Stomach smooth muscle (tissue), 2 donors: ENCODE measurements around the gene SYTL4.

ENCODE experiments used
- H3K27ac ChIP-seq: one replicate; pipeline ENCODE4 v1.7.0; 2013; ENCODE audit warnings: mild to moderate bottlenecking, low read length, inconsistent platforms
- H3K27me3 ChIP-seq, 2 donors: one replicate each; pipeline ENCODE4 v1.7.0; 2013; ENCODE audit warnings: low read length in 2 of 2; ENCODE audit not compliant: insufficient read depth in 2 of 2, control insufficient read depth in 1 of 2
- H3K36me3 ChIP-seq, 2 donors: one replicate each; pipeline ENCODE4 v1.7.0; 2013; ENCODE audit warnings: low read length in 2 of 2; ENCODE audit not compliant: control insufficient read depth in 2 of 2, insufficient read depth in 2 of 2
- H3K4me1 ChIP-seq: one replicate; pipeline ENCODE4 v1.7.0; 2013; ENCODE audit warnings: low read length; ENCODE audit not compliant: control insufficient read depth, insufficient read depth
- H3K4me3 ChIP-seq, 2 donors: one replicate each; pipeline ENCODE4 v1.7.0; 2013; ENCODE audit warnings: low read length in 2 of 2
- H3K9ac ChIP-seq, 2 donors: one replicate each; pipeline ENCODE4 v1.7.0; 2013; ENCODE audit warnings: low read length in 2 of 2, mild to moderate bottlenecking in 1 of 2
- H3K9me3 ChIP-seq, 2 donors: one replicate each; pipeline ENCODE4 v1.7.0; 2013; ENCODE audit warnings: low read length in 2 of 2; ENCODE audit not compliant: control insufficient read depth in 2 of 2
- donor health status: healthy.
- donor health status: Pancreatic carcinoma.

The SYTL4 gene

DNA sequence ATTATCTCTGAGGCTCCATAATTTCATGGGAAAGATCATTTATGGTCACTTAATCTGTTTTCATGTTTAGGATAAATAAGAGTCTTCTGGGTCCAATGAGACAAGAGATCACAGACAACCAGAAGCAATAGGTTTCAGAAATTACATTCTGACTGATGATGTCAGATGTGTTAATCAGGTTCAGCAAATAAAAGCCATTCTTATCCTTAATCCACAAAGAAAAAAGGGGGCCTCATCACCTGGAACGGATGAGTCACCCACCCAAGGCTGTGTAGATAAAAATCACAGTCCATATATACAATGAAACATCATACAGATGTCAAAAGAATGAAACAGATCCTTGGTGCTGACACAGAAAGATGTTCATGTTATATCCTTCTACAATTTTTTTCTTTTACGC lies 36.6 kb downstream of the SYTL4 start:
- Histone ChIP-seq H3K4me3 (no peak overlapping the region), H3K9me3 (no peaks in the 10 kb centered on the region), H3K9ac (no peak overlapping the region), H3K4me1 (no peaks in the 10 kb centered on the region), H3K36me3 (no peaks in the 10 kb centered on the region), H3K27me3 (no peaks in the 10 kb centered on the region), H3K27ac (no peak overlapping the region)

DNA sequence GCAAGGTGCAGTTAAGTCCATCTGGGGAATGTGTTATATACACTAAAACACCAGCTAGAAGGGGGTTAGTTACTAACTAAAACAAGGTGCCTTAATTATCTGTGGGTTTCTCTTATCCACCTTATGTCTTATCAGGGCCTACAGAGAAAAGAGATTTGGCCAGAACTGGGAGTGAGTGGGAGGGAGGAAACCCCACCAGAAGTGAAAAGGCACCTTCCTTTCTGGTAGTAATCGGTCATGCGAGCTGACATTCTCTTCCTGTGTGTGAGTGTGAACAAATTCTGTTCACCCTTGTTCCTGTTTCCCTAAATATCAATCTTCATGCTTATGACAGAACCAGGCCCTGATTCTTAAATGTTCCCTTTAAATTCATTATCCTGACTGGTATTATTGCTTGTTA lies 44.4 kb downstream of the SYTL4 start:
- H3K36me3 ChIP-seq = peaks cover 0 to 4% of the 10 kb centered on the region in 2 donors
- no peaks in the 10 kb centered on the region for H3K9me3 ChIP-seq
- H3K4me1 ChIP-seq = peaks cover 2% of the 10 kb centered on the region
- no peak overlapping the region for H3K4me3 ChIP-seq
- H3K27ac ChIP-seq = no peak overlapping the region
- H3K27me3 ChIP-seq = peaks cover 0 to 10% of the 10 kb centered on the region in 2 donors
- H3K9ac ChIP-seq = no peak overlapping the region

DNA sequence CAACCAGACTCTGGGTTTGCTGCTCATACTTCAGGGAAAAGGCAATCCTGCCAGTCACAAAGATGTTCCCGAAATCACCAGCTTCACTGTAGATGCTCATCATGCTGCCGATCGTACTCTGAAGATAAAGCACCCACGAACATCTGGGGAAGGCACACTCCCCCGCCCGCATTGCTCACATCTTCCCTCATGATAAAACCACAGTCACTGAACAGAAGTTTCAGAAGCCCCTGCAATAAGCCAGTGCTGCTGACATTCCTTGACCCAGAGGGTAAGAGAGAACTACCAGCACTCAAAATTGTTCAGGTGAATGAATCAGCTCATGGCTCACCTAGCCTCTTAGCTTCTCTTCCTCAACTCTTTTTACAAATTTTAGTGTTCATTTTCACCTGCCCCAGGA lies 44.8 kb downstream of the SYTL4 start:
- H3K4me3 ChIP-seq = no peak overlapping the region
- H3K4me1 ChIP-seq = peaks cover 2% of the 10 kb centered on the region
- no peak overlapping the region for H3K27ac ChIP-seq
- H3K27me3 ChIP-seq = peaks cover 0 to 10% of the 10 kb centered on the region in 2 donors
- H3K9me3 ChIP-seq = no peaks in the 10 kb centered on the region
- peaks cover 0 to 4% of the 10 kb centered on the region in 2 donors for H3K36me3 ChIP-seq
- no peak overlapping the region for H3K9ac ChIP-seq

DNA sequence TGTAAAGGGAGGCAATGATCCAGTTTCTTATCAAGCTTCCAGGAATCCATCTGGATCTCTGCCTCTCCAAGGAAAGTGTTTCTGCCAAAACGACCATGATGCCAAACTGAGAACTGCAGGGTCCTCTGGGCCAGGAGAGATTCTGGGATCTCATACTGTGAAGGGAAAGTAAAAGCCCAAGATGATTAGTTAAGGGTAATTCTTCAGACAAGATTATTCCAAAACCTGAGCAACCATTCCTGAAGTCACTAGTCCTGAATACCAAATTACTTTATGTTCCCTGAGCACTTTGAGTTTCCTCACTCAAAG lies 46.0 kb downstream of the SYTL4 start:
- no peak overlapping the region for H3K9ac ChIP-seq
- H3K27ac ChIP-seq = no peak overlapping the region
- peaks cover 0 to 4% of the 10 kb centered on the region in 2 donors for H3K36me3 ChIP-seq
- H3K4me3 ChIP-seq = no peak overlapping the region
- peaks cover 4% of the 10 kb centered on the region for H3K4me1 ChIP-seq
- peaks cover 0 to 10% of the 10 kb centered on the region in 2 donors for H3K27me3 ChIP-seq
- no peaks in the 10 kb centered on the region for H3K9me3 ChIP-seq

DNA sequence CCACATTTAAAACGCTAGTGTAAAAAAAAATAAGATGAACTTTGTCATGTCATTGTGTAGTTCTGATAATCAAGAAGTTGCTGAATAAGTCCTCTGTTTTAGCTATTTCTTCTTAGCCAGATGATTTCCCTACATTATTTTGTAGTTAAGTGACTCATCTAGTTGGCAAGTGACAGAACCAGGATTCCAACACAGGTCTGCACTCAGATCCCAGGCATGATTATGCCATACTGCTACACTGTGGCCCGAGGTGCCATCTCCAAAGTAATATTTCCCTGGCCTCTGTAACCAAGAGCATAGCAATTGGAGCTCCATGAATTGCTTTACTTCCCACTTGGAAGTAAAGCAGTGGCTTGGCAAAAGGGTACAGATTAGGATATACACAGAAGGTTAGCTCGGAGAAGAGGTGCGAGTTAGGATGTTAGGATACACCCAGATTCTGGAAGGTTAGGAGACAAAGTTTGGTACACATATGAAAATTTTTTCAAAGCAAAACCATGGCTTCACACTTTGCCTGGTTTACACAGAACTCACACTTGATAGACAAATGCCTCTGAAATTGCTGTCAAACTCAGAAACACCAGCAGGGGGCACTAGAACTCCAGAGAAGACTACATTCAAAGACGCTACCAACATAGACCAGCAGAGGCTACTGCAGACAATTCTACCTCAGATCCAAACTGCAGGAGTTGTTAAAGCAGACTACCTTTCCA lies 46.5 kb downstream of the SYTL4 start:
- no peak overlapping the region for H3K9ac ChIP-seq
- no peaks in the 10 kb centered on the region for H3K9me3 ChIP-seq
- peaks cover 0 to 4% of the 10 kb centered on the region in 2 donors for H3K36me3 ChIP-seq
- H3K27ac ChIP-seq = no peak overlapping the region
- peaks cover 0 to 10% of the 10 kb centered on the region in 2 donors for H3K27me3 ChIP-seq
- H3K4me3 ChIP-seq = no peak overlapping the region
- peaks cover 5% of the 10 kb centered on the region for H3K4me1 ChIP-seq

DNA sequence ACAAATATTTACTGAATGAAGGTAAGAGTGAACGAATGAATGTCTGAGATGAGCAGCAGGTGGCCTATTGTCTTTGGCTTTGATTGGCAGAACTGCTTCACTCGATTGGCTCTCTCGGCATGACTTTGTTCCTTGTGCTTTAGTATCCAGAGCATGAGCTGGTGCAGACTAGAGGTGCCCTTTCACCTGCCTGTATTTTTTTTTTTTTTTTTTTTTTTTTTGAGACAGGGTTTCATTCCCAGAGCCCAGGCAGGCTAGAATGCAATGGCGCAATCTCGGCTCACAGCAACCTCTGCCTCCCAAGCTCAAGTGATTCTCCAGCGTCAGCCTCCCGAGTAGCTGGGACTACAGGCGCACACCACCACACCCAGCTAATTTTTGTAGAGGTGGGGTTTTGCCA lies 49.0 kb downstream of the SYTL4 start:
- Histone ChIP-seq H3K9me3 (no peaks in the 10 kb centered on the region), H3K27me3 (peaks cover 0 to 16% of the 10 kb centered on the region in 2 donors), H3K9ac (no peak overlapping the region), H3K27ac (no peak overlapping the region), H3K4me3 (no peak overlapping the region), H3K4me1 (peaks cover 7% of the 10 kb centered on the region), H3K36me3 (peaks cover 0 to 4% of the 10 kb centered on the region in 2 donors)

DNA sequence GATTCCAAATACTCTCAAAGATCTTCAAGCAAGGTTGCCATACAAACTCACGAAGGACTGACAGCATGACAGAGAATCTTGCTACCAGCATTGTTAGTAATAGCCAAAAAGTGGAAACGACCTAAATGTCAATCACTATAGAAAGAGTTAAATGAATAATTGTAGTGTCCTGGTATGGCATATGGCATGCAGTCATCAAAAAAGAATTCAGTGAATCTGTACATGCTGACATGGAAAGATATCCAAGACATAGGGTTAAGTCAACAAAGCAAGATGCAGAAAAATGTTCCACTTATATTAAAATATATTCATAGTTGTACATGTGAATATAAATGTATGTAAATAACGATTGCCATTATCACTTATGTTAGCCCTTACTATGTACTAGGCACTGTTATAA lies 50.3 kb downstream of the SYTL4 start:
- no peak overlapping the region for H3K4me3 ChIP-seq
- peaks cover 0 to 16% of the 10 kb centered on the region in 2 donors for H3K27me3 ChIP-seq
- H3K9ac ChIP-seq = no peak overlapping the region
- no peaks in the 10 kb centered on the region for H3K9me3 ChIP-seq
- H3K27ac ChIP-seq = no peak overlapping the region
- H3K4me1 ChIP-seq = peaks cover 9% of the 10 kb centered on the region
- peaks cover 0 to 4% of the 10 kb centered on the region in 2 donors for H3K36me3 ChIP-seq

DNA sequence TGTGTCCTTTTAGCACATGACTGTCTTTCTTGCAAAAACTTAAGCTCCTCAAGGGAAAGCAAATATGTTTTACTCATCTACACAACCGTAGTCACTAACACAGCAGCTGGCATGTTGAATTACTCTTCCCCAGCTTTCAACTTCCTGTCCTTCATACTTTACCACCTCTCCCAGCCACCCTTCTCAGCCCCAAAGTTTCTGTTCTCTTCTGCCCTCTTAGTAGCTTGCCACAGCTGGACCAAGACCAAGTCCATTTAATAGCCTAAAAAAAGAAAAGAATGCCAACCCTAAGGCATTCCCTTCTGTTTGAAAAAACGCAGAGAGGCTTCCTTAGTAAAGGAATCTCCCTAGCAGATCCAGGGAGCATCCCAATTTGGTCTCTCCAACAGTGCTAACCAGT lies 51.2 kb downstream of the SYTL4 start:
- H3K27ac ChIP-seq = no peak overlapping the region
- H3K9ac ChIP-seq = no peak overlapping the region
- H3K4me1 ChIP-seq = peaks cover 7% of the 10 kb centered on the region
- no peaks in the 10 kb centered on the region for H3K36me3 ChIP-seq
- H3K27me3 ChIP-seq = peaks cover 0 to 15% of the 10 kb centered on the region in 2 donors
- H3K4me3 ChIP-seq = no peak overlapping the region
- no peaks in the 10 kb centered on the region for H3K9me3 ChIP-seq

DNA sequence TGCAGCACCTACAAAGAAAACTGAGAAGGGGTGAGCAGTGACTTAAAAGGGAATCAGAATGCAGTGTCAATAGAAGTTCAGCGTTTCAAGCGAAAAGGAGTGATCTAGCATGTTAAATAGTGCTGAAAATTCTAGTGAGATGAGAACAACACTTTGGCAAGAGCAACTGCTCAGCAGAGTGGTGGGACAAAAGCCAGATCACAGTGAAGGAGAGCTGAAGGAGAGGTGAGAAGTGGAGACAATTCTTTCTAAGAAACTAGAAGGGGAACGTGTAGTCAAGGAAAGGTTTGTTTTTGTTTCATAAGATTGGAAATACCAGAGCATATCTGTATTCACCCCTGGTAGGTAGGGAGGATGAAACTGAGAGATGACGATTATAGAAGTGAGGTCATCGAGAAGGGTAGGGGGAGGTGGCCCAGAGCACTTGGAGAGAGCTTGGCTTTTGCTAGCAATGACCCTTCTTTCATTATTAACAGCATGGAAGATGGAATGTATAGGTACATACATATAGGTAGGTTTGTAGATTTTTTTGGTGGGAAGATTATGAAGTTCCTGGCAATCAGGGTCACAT lies 54.2 kb downstream of the SYTL4 start:
- no peak overlapping the region for H3K27ac ChIP-seq
- no peaks in the 10 kb centered on the region for H3K9me3 ChIP-seq
- no peak overlapping the region for H3K9ac ChIP-seq
- peaks cover 0 to 13% of the 10 kb centered on the region in 2 donors for H3K27me3 ChIP-seq
- peaks cover 7% of the 10 kb centered on the region for H3K4me1 ChIP-seq
- H3K36me3 ChIP-seq = no peaks in the 10 kb centered on the region
- no peak overlapping the region for H3K4me3 ChIP-seq

DNA sequence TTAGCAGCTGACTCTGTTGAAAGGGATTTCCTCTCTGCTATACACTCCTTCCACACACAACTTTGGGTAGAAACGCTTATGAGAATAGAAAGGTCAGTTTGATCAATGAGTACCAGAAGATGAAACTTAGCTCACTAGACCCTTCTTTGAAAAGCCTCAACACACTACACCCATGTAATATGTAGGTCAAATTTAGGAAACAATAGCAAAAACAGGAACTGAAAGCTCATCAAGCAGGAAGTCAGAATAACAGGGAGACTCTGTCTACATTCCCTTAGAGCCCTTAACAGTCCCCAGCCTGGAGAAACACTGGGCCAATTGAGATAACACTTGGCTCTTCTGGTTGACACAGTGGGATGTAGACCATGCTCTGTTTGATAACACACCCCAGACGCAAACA lies 57.2 kb downstream of the SYTL4 start:
- Histone ChIP-seq H3K4me3 (no peak overlapping the region), H3K27me3 (peaks cover 0 to 23% of the 10 kb centered on the region in 2 donors)

DNA sequence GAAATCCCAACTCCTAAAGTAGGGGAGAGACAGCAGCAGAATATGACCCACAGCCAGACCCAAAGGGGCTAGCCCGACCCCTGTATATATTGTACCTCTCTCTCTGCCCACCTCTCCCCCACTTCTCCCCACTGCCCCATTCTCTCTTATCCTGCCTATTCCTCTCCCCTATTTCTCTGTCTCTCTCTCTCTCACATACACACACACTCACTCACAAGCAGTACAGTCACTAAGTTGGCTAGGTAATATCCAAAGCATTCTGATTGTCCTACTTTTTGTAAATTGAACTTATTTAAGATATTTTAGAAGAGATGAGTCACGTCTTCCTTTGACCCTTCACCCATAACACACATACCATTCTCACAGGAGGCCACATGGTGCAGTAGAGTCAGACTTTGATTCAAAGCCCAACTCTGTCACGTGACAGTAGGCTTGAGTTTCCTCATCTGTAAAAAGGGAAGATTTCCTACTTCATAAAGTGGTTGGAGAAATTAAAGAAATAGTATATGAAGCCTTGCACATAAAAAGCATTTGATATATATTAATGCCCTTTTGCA lies 58.4 kb downstream of the SYTL4 start:
- Histone ChIP-seq H3K9me3 (no peaks in the 10 kb centered on the region), H3K4me3 (no peak overlapping the region), H3K4me1 (peaks cover 3% of the 10 kb centered on the region), H3K36me3 (no peaks in the 10 kb centered on the region), H3K27me3 (peaks cover 0 to 19% of the 10 kb centered on the region in 2 donors), H3K27ac (no peak overlapping the region), H3K9ac (no peak overlapping the region)

More for the DNA sequence above, 57.2 kb downstream of the SYTL4 start:
- no peak overlapping the region for H3K9ac ChIP-seq
- H3K27ac ChIP-seq = no peak overlapping the region
- H3K36me3 ChIP-seq = no peaks in the 10 kb centered on the region
- H3K9me3 ChIP-seq = no peaks in the 10 kb centered on the region
- H3K4me1 ChIP-seq = peaks cover 3% of the 10 kb centered on the region
